HG02678 (cell line): ENCODE measurements around the gene ANKRD13A.

Experiments
- ATAC-seq: cut with Tn5 transposase; IDR thresholded peaks from one replicate; pipeline ENCODE4 v1.9.1; 2021; ENCODE audit warnings: mild to moderate bottlenecking, moderate library complexity; ENCODE audit not compliant: unreplicated experiment

The ANKRD13A gene

DNA sequence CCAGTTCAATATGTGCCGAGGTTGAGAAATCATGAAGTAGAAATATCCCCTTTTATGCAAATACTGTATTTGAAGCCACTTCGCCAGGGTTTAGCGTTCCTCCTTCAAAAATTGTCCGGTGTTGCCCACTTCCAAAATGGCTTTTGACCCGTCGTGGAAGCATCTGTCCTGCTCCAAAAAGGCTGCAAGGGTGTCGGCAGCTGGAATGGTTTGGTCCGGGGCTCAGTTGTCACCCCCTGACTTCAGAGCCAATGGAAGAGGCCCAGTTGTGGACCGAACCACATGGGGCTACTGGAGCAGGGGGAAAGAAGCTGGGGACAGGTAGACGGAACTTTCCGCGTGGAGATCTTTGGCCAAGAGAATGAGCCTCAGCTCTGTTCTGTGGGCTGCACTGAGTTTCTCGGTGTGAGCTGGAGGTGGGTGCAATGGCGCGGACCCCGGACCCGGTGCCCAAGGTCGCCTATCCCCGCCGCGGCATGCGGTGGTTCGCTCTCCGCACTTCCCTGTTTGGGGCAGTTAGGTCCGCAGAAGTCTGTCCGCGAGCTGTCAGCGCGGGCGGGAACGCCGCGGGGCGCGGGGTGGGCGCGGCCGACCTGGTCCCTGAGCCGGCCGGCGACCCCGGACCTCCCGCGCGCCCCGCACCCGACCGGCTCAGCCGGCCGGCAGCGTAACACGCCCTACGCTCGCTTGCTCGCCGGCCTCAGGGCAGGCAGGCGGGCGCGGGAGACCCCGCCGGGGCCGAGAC, at the start of gene ANKRD13A:
Gene ANKRD13A (plus strand): TSS at position 527 of the 745 bp plus-strand sequence. CDS start 259 bp downstream, outside the sequence.
- ATAC-seq, result peak; percentile 46

DNA sequence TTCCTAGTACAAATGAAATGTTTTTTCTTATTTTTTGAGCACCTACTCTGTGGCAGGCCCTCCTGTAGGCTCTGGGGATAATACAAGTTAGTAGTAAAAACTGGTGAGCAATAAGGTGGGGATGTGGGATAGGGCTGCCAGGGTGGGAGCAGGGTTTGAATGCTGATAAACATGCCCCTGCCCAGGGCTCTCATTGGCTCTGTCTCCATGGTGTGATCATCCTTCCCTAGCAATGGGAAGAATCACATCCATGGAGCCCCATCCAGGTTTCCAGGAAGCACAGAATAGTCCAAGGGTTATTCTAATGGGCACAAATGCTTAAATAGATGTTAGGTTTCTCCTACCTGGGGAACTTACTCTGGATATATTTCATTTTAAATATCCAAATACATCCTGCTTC, 48.6 kb upstream of the ANKRD13A start:
- ATAC-seq, result no peak

DNA sequence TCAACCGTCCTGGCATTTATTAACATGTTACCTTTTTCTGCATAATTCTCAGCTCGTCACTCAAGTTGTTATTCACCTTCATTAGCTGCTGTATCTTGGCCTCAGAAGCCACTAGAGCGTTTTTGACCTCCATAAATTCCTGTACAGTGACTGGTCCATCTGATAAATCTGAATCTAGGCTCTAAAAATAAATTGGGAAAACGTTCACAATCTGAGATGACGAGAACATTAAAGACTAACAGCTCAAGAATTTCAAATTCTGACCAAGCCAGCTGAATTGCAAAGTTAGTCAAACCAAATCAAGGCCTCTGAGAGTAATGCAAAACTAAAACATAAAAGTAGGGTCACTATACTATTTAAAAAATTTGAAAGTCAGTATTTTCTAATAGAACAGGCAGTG, 48.1 kb upstream of the ANKRD13A start:
- ATAC-seq, result no peak

DNA sequence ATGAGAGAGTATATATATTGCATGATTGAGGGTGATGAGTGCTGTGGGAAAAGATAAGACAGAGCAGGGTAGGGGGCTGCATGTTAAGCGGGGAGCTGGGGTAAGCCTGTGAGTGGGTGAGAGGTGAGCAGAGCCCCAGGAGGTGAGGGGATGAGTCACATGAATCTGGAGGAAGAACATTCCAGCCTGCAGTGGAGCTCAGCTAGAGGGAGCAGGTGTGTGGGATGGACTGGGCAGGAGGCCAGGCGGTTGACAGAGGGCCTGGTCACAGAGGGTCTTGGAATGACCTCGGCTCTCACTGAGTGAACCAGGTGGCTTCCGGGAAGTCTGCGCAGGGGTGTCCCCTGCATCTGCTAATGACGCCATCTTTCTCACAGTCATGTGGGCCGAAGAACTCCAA, 47.5 kb upstream of the ANKRD13A start:
- ATAC-seq, result no peak

DNA sequence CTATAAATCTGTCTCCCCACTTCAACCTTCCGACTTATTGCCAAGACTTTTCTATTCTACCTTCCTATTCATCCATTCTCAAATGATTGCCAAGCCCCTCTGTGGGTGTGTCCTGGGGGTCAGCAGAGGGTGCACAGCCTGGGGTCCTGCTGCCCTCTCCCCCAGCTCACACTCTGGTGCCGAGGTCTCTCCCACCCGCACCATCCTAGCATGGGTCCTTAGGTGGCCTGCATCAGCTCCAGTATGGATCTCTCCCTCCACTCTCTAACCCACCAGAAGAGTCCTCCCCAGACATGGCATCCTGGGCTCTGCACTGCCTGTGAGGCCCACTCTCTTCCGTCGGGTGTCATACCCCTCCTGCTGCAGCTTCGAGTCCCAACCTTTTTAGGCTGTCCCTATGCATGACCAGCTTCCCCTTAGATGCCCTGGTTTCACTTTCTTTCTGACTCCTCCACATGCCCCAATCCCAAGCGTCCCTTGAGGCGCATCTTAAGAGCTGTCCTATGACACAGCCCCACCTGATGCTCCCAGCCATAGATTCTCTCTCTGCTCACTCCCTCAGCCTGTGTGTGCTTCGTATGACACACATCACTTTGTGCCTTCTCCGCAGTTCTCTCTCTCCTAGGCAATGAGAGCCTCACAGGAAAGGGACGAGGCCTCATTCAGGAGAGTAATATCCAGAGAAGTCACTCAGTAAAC, 46.9 kb upstream of the ANKRD13A start:
- no peak for ATAC-seq

DNA sequence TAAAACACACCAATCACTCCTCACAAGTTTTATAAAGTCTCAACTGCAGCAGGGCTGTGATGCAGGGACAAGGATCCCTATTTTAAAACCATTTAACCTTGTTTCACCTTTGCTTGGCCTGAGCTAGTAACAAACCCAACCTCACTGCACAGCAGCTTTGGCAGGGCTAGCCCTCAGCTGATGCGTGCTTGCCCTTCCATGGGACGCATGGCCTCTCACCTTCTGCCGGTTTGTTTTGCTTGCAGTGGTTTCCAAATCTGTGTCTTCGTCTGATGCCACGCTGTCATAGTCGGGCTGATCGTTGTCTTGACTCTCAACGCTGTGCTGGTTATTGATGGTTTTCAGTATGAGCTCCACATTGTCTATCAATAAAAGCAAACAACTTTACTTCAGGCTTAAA, 46.4 kb upstream of the ANKRD13A start:
- ATAC-seq, result no peak

DNA sequence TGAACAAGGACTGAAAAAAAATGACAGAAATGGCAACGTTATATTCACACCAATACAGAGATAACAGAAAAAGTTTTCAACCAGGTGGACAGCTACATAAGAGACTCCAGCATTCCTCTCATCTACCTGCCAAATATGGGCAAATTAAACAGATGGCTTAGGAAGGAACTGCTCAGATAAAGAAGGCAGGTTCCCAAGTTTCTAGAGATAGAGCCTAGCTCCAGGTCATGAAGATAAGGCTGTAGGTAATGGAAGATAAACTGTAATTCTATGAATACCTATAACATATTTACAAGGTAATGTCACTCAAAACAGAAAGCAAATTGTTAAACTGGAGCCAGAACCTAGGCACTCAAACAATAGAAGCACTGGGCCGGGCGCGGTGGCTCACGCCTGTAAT, 45.6 kb upstream of the ANKRD13A start:
- ATAC-seq, result no peak

DNA sequence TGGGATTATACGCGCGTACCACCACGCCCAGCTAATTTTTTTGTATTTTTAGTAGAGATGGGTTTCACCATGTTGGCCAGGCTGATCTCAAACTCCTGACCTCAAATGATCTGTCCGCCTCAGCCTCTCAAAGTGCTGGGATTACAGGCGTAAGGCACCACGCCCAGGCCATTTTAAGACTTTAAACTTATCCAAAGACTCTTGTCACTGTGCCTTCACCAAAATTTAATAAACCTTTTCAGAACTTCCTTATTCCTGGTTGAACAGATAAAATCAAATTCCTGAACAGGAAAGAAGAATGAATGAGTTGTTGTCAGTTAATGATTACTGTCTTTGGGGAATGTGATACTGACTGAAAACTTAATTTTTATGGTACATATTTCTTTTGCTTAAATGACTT, 40.9 kb upstream of the ANKRD13A start:
- ATAC-seq, result no peak

DNA sequence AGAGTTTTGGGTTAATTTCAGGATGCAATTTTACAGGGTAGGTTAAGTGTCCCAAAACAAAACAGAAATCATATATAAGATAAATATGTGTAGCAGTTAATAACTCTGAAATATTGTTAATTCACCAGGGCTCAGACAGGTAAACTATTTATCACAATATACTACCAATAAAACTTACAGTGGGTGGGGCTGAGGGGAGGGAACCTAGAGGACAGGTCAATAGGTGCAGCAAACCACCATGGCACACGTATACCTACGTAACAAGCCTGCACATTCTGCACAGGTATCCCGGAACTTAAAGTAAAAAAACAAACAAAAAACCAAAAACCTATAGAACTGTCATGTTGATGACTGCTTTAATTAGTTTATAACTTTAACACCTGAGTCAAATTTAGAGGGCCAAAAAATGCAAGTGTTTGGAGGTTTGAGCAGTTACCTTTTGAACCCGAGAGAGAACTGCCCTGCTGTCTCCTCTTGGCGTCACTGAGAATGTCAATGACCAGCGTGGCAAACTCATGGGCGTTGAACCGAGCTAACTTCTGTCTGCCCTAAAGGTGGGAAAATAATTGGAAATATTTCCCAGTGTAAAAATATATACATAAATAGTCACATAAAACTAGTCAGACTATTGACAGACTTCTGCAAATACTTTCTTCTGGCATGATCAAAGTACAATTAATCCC, 39.7 kb upstream of the ANKRD13A start:
- no peak for ATAC-seq

DNA sequence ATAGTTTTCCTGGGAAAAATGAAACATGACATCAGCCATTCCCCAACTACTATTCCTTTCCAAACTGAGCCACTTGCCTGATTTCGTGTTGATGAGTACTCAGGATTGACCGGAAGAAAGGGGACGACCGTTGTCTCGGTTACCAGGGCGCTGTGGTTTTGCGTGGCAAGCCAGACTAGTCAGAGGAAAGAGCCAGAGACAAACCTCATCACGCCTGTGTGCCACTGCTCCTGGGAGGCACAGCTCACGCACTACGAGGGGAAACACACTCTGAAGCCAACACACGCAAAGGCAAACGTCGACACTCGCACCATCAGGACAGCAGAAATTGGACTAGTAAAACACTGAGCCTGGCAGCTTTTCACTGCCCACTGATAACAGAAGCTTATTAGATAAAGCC, 38.0 kb upstream of the ANKRD13A start:
- no peak for ATAC-seq

DNA sequence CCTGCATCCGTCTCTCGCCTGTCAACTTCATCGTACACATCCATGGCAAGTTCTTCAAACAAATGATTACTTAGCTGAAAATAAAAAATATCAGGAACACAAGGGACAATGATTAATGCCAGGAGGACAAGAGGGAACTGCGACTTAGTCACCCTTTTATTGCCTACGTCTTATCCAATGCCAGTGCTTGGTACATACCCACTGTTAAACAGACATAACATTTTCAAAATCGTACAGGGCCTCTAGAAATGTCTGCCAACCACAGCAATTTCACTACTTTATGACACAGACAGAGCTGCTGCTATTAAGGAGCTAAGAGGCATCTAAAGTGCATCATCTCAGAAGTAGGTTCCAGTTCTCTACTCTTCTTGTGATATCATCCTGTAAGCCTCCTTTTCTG, 37.6 kb upstream of the ANKRD13A start:
- ATAC-seq, result no peak

DNA sequence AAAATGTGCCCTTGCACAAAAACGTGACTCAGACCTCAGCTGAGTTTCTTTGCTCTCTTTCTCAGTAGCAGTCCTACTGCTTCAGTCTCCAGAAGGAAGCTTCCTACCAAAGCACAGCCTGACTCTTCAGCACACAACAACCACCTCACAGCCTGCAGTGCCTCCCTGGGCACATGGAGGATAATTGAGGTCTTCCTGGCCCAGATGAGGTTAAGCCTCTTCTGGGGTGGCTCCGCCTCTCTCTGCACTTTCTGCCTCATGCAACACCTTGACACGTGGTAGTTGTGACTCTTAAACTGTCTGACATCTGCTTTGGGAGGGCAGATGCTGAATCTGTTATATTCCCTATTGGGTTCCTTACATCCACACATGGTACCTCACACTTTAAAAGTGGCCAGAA, 36.8 kb upstream of the ANKRD13A start:
- no peak for ATAC-seq

DNA sequence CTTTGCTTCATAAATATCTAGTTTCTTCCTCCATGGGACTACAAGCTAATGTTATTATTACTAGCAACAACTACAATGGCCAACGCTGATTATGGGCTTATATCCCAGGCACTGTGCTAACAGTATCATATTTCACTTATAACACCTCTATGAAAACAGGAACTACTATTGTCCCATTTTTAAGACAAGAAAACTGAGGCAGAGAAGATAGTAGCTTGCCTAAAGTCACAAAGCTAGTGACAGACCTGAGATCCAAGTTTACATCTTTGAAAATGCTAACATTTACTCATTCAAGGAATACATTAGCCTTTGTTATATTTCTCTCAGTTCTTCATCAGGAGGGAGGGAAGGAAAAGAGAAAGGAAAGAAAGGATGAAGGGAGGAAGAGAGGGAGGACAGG, 35.9 kb upstream of the ANKRD13A start:
- no peak for ATAC-seq

DNA sequence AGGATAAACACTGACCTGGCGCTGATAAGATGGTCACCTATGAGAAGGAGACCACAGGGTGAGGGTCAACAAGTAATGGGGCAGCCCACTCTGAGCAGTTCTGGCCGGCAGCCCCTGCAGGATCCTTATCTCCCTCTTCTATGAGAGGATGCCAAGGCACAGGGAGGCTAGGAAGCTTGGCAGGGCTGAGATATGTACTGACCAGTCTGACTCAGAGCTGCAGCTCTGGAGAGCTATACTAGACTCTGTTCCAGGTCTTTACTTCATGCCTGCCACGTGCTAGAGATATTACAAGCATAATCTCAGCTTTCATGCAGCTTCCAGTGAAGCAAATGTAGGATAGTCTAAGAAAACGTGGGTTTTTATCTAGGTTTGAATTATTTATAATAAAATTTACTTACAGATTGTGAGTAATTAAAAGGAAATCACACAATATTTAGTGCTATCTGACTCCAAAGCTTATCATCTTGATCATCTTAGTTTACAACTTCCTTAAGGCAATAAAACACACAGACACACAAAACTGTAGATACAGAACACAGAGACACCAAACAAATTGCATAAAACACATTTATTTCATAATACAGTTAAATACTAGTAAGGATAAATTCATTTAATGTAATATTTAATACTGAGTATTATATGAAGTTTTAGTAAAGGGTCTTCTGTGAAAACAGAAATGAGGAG, 35.3 kb upstream of the ANKRD13A start:
- no peak for ATAC-seq

DNA sequence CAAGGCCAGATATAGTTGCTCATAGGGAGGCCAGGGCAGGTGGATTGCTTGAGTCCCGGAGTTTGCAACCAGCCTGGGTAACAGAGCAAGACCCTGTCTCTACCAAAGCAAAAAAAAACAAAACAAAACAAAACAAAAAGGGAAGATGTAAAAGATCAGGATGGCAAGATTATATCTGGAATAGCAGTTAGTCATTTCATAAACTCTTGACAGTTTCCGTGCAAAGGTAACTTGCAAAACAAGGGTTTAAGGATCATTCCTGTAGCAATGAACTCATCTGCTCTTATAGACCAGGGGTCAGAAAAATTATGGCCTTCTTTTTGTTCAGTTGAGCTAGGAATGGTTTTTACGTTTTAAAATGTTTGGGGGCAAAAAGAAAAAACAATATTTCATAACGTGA, 32.7 kb upstream of the ANKRD13A start:
- ATAC-seq, result no peak

DNA sequence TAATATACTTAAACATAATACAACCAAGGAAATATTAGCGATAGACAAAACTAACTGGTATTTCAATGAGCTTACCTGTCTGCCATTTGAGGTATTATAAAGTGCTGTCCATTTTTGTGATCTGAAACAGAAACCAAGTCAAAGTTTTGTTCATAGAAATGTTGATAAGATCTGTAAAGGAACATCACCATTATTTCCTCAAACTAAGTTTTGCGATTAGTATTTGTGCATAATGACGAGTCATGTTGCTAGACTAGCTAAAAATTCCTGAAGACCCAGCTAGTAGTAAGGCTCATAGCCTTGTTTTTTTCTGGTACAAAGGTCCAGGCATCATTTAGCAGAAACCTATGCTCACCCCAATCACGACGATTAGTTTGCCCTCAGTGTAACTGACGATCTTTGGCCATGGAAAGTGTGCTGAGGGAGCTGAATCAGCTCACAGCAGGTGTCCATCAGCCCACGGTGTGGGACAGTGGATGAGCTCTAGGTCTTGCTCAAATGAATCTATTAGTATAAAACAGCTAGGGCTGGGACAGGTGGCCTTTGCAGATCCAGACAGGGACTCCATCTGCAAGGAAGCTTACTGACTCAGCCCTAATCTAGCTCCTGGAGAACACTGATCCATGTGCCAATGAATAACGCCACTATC, 31.7 kb upstream of the ANKRD13A start:
- no peak for ATAC-seq

DNA sequence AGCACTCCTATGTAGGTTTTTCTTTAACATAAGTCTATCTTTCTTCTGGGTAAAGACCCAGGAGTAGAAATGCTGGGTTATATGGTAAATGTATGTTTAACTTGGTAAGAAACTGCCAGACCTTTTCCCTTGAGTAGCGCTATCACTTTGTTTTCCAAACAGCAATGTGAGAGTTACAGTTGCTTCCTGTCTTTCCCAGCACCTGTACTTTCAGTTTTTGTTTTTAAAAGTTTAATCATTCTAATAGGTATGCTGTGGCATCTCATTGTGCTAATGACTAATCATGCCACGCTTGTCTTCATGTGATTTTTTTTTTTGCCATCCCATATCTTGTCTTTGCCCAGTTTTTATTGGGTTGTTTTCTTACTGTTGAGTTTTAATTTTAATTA, 31.2 kb upstream of the ANKRD13A start:
- no peak for ATAC-seq

DNA sequence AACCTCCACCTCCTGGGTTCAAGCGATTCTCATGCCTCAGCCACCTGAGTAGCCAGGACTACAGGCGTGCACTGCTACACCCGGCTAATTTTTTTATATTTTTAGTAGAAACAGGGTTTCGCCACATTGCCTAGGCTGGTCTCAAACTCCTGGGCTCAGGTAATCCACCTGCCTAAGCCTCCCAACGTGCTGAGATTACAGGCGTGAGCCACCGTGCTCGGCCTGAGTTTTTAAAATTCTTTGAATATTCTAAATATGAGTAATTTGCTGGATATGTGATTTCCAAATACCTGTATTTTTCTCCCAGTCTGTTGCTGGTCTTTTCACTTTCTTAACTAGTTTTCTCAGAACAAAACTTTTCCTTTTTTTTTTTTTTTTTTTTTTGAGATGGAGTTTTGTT, 30.4 kb upstream of the ANKRD13A start:
- no peak for ATAC-seq

DNA sequence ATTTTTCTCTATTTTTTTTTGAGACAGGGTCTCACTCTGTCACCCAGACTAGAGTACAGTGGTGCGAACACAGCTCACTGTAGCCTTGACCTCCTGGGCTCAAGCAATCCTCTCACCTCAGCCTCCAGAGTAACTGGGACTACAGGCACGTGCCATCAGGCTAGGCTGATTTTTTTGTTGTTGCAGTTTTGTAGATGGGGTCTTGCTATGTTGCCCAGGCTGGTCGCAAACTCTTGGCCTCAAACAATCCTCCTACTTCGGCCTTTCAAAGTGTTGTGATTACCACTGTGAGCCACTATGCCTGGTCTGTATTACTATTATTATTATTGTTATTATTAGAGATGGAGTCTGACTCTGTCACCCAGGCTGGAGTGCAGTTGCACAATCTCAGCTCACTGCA, 26.4 kb upstream of the ANKRD13A start:
- no peak for ATAC-seq

DNA sequence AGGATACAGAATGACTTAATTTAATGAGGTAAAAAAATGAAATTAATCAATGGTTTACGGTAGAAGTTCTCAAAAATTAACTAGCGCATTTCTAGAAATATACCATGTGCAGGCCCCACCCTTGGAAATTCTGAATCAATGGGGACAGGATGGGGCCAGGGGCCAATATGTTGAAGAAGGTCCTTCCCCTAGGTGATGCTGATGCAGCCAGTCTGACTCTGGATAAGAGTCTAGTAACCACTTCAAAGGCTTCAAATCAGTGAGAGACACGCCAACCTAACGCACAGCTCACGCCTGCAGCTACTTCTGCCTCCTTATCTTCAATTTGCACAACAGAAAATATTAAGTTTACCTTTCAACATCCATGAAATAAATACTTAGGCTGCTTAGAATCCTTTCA, 17.9 kb upstream of the ANKRD13A start:
- no peak for ATAC-seq

DNA sequence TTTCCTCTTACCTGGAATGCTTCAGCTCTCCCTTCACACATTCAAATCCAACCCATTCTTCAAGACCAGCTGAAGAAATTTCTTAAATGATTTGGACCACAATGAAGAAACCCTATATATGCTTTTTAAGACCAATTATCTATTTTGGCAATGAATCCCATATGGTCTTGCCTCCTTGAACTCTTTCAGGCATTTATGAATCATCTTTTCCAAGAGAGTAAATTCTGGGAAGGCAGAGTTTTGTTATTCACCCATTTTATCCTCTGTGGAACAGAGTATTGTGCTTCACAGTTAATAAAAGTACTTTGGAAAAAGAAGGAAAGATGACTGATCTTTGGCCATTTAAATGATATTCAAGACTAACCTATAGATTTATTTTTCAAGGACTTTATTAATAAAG, 17.0 kb upstream of the ANKRD13A start:
- ATAC-seq, result no peak
